SK-N-SH treated with all-trans-retinoic acid at 6 μM for 48 hours (cell line): ENCODE results near the gene ADD3.

ENCODE experiments used
- TCF4 ChIP-seq: fragments of 250-450 bp; sonication (Bioruptor Pico); IDR thresholded peaks from 2 replicates; pipeline ENCODE4 v1.8.0; 2021; ENCODE audit warnings: mild to moderate bottlenecking, moderate library complexity, borderline replicate concordance
- ZFP3 ChIP-seq: fragments of 250-450 bp; sonication (Bioruptor Pico); IDR thresholded peaks from 2 replicates; pipeline ENCODE4 v1.5.0; 2020; ENCODE audit warnings: mild to moderate bottlenecking, moderate library complexity
- ZFP30 ChIP-seq: fragments of 450-650 bp; formaldehyde crosslinking; IDR thresholded peaks from 2 replicates; pipeline ENCODE4 v1.5.0; 2022; ENCODE audit warnings: mild to moderate bottlenecking, moderate library complexity
- ZNF70 ChIP-seq: fragments of 450-650 bp; formaldehyde crosslinking; IDR thresholded peaks from 2 replicates; pipeline ENCODE4 v1.5.0; 2020; ENCODE audit warnings: mild to moderate bottlenecking, moderate library complexity
- ZNF8 ChIP-seq: fragments of 450-650 bp; formaldehyde crosslinking; IDR thresholded peaks from 2 replicates; pipeline ENCODE4 v1.5.0; 2020; ENCODE audit warnings: mild to moderate bottlenecking, moderate library complexity

- TF ChIP-seq ZNF70 (CRISPR knock-in tag) = no peak
- no peak for TF ChIP-seq ZFP30 (CRISPR knock-in tag)
- no peak for TF ChIP-seq ZFP3 (CRISPR knock-in tag)
- no peak for TF ChIP-seq ZNF8 (CRISPR knock-in tag)
- no peak for TF ChIP-seq TCF4 (CRISPR knock-in tag)
Measured at GRCh38 chr10:109969760-109970346, 37.9 kb upstream of the ADD3 start.
